ENCODE results near the gene ITLN1. TPM values are rescaled to one million over a fixed set of nuclear protein-coding genes. Genes with fewer than 3 reads are reported as not detected.

The ITLN1 gene
- polyA plus RNA-seq, 1 donor from 2014 or later: not detected

GRCh38 chr1:160835751-160836150 lies 49.2 kb downstream of the ITLN1 start:
- no peaks in the 10 kb centered on the region for H3K9me3 ChIP-seq (ENCODE audit: low read length)
- H3K79me2 ChIP-seq (replicated peaks; ENCODE audit: insufficient read depth, low read length): no peaks in the 10 kb centered on the region
- no peaks in the 10 kb centered on the region for H3F3A ChIP-seq (ENCODE audit: insufficient read depth, low read length, poor library complexity, severe bottlenecking)
- no peak overlapping the region for H3K4me2 ChIP-seq (ENCODE audit: low read length)
- no peaks in the 10 kb centered on the region for H4K20me1 ChIP-seq (ENCODE audit: insufficient read depth)
- H3K9me2 ChIP-seq (ENCODE audit: insufficient read depth, low read length): no peaks in the 10 kb centered on the region
- H3K36me3 ChIP-seq (ENCODE audit: insufficient read depth, low read length): no peaks in the 10 kb centered on the region
- no peak overlapping the region for H3K4me3 ChIP-seq (ENCODE audit: low read length)
- H3K9ac ChIP-seq (ENCODE audit: low read length): no peak overlapping the region
- H3K27ac ChIP-seq (ENCODE audit: low read length): no peak overlapping the region
- no peak overlapping the region for H2AFZ ChIP-seq (ENCODE audit: low read depth, low read length)
- TF ChIP-seq POLR2AphosphoS5 (IDR thresholded peaks at IDR 0.05): no peak
- no peak for TF ChIP-seq EZH2 (IDR thresholded peaks at IDR 0.05; ENCODE audit: borderline replicate concordance, insufficient read depth, low read length, poor library complexity, severe bottlenecking)
- TF ChIP-seq SMC3 (conservative IDR thresholded peaks at IDR 0.05; ENCODE audit: poor library complexity): no peak
- no peaks in the 10 kb centered on the region for H3K27me3 ChIP-seq (ENCODE audit: insufficient read depth, low read depth, low read length)

- TF ChIP-seq TAF1 (IDR thresholded peaks at IDR 0.05; ENCODE audit: low read depth) (no peak), SMC3 (conservative IDR thresholded peaks at IDR 0.05; ENCODE audit: poor library complexity) (no peak), RAD21 (conservative IDR thresholded peaks at IDR 0.05) (no peak), MXI1 (conservative IDR thresholded peaks at IDR 0.05; ENCODE audit: poor library complexity, severe bottlenecking) (no peak), EZH2 (IDR thresholded peaks at IDR 0.05; ENCODE audit: borderline replicate concordance, insufficient read depth, low read length, poor library complexity, severe bottlenecking) (no peak), CTCF (IDR thresholded peaks at IDR 0.05; ENCODE audit: poor library complexity, severe bottlenecking) (no peak), REST (IDR thresholded peaks at IDR 0.05; ENCODE audit: borderline replicate concordance) (no peak)
- H3K9ac ChIP-seq (ENCODE audit: low read length): no peak overlapping the region
- no peaks in the 10 kb centered on the region for H3K9me2 ChIP-seq (ENCODE audit: insufficient read depth, low read length)
- H3K79me2 ChIP-seq (replicated peaks; ENCODE audit: insufficient read depth, low read length): no peaks in the 10 kb centered on the region
- H3K36me3 ChIP-seq (ENCODE audit: insufficient read depth, low read length): no peaks in the 10 kb centered on the region
- H3K9me3 ChIP-seq (ENCODE audit: low read length): no peaks in the 10 kb centered on the region
- no peaks in the 10 kb centered on the region for H4K20me1 ChIP-seq (ENCODE audit: insufficient read depth)
- H3K4me2 ChIP-seq (ENCODE audit: low read length): no peak overlapping the region
- H3K4me3 ChIP-seq (ENCODE audit: low read length): no peak overlapping the region
- H3K27ac ChIP-seq (ENCODE audit: low read length): no peak overlapping the region
- H3F3A ChIP-seq (ENCODE audit: insufficient read depth, low read length, poor library complexity, severe bottlenecking): no peaks in the 10 kb centered on the region
- no peaks in the 10 kb centered on the region for H3K27me3 ChIP-seq (ENCODE audit: insufficient read depth, low read depth, low read length)
- no peak overlapping the region for H2AFZ ChIP-seq (ENCODE audit: low read depth, low read length)
These were observed 49.9 kb downstream of the ITLN1 start for GRCh38 chr1:160834945-160835565.
